ENCODE measurements around the gene IRAK3. TPM values are rescaled to one million over a fixed set of nuclear protein-coding genes. Genes with fewer than 3 reads are reported as not detected.

IRAK3 gene
- total RNA-seq, 1 experiment from 2014 or later = 12.0 TPM

- Mint-ChIP-seq H3K9me3 (ENCODE audit: low read depth, unreplicated experiment) (no peaks in the 10 kb centered on the region), H3K4me3 (ENCODE audit: low read depth, unreplicated experiment) (no peak overlapping the region), H3K27ac (ENCODE audit: unreplicated experiment) (no peak overlapping the region), H3K4me1 (ENCODE audit: low read depth, unreplicated experiment) (no peaks in the 10 kb centered on the region), H3K36me3 (ENCODE audit: insufficient read depth, unreplicated experiment) (no peaks in the 10 kb centered on the region), H3K27me3 (ENCODE audit: unreplicated experiment) (no peaks in the 10 kb centered on the region)
- TF ChIP-seq CTCF (IDR thresholded peaks at IDR 0.05; ENCODE audit: unreplicated experiment) = no peak
- BruUV-seq (replicated peaks) = no TSS peak
- DNase-seq = no peak
- CTCF ChIA-PET = no interaction called here
- intact Hi-C loops (cut with micrococcal nuclease; ENCODE audit: unreplicated experiment) = no loop called here
Measured at GRCh38 chr12:66243911-66244310, 54.9 kb downstream of the IRAK3 start.

- TF ChIP-seq CTCF (IDR thresholded peaks at IDR 0.05; ENCODE audit: unreplicated experiment) = no peak
- BruUV-seq (replicated peaks) = no TSS peak
- H3K36me3 Mint-ChIP-seq (ENCODE audit: insufficient read depth, unreplicated experiment) = no peaks in the 10 kb centered on the region
- H3K27ac Mint-ChIP-seq (ENCODE audit: unreplicated experiment) = no peak overlapping the region
- DNase-seq = no peak
- intact Hi-C loops (cut with micrococcal nuclease; ENCODE audit: unreplicated experiment) = no loop called here
- no peaks in the 10 kb centered on the region for H3K27me3 Mint-ChIP-seq (ENCODE audit: unreplicated experiment)
- no peaks in the 10 kb centered on the region for H3K9me3 Mint-ChIP-seq (ENCODE audit: low read depth, unreplicated experiment)
- CTCF ChIA-PET = no interaction called here
- no peaks in the 10 kb centered on the region for H3K4me1 Mint-ChIP-seq (ENCODE audit: low read depth, unreplicated experiment)
- H3K4me3 Mint-ChIP-seq (ENCODE audit: low read depth, unreplicated experiment) = no peak overlapping the region
Measured at GRCh38 chr12:66244446-66244845, 55.4 kb downstream of the IRAK3 start.

GRCh38 chr12:66247741-66248140 is 58.7 kb downstream of the IRAK3 start:
- intact Hi-C loops (cut with micrococcal nuclease; ENCODE audit: unreplicated experiment) = no loop called here

GRCh38 chr12:66251049-66251448 is 62.0 kb downstream of the IRAK3 start:
- no peak for TF ChIP-seq CTCF (IDR thresholded peaks at IDR 0.05; ENCODE audit: unreplicated experiment)

More at GRCh38 chr12:66247741-66248140, 58.7 kb downstream of the IRAK3 start:
- BruUV-seq (replicated peaks) = no TSS peak
- DNase-seq = no peak
- Mint-ChIP-seq H3K9me3 (ENCODE audit: low read depth, unreplicated experiment) (no peaks in the 10 kb centered on the region), H3K27ac (ENCODE audit: unreplicated experiment) (no peak overlapping the region), H3K36me3 (ENCODE audit: insufficient read depth, unreplicated experiment) (no peaks in the 10 kb centered on the region), H3K27me3 (ENCODE audit: unreplicated experiment) (no peaks in the 10 kb centered on the region), H3K4me3 (ENCODE audit: low read depth, unreplicated experiment) (no peak overlapping the region), H3K4me1 (ENCODE audit: low read depth, unreplicated experiment) (no peaks in the 10 kb centered on the region)
- no peak for TF ChIP-seq CTCF (IDR thresholded peaks at IDR 0.05; ENCODE audit: unreplicated experiment)
- CTCF ChIA-PET = interaction anchor here (0.6 kb wide), 1 partner anchor 55 kb away, joined by 6 read pairs; the partner anchor contains the start of gene HELB

More at GRCh38 chr12:66251049-66251448, 62.0 kb downstream of the IRAK3 start:
- intact Hi-C loops (cut with micrococcal nuclease; ENCODE audit: unreplicated experiment) = no loop called here
- no TSS peak for BruUV-seq (replicated peaks)
- H3K36me3 Mint-ChIP-seq (ENCODE audit: insufficient read depth, unreplicated experiment) = no peaks in the 10 kb centered on the region
- no peak overlapping the region for H3K4me3 Mint-ChIP-seq (ENCODE audit: low read depth, unreplicated experiment)
- H3K9me3 Mint-ChIP-seq (ENCODE audit: low read depth, unreplicated experiment) = no peaks in the 10 kb centered on the region
- CTCF ChIA-PET = no interaction called here
- H3K4me1 Mint-ChIP-seq (ENCODE audit: low read depth, unreplicated experiment) = no peaks in the 10 kb centered on the region
- H3K27me3 Mint-ChIP-seq (ENCODE audit: unreplicated experiment) = no peaks in the 10 kb centered on the region
- no peak for DNase-seq
- H3K27ac Mint-ChIP-seq (ENCODE audit: unreplicated experiment) = no peak overlapping the region
